H1 (cell line): ENCODE data around the gene ETV4. TPM values are rescaled to one million over a fixed set of nuclear protein-coding genes. Genes with fewer than 3 reads are reported as not detected.
A peak's percentile ranks its signal among the peaks of the same experiment; 100 is the strongest.

Experiments
- CTCF ChIA-PET: fragments of 300-600 bp; sonication (Branson Sonifier 250); formaldehyde crosslinking; loops from one replicate; lab custom pipeline; 2021; ENCODE audit not compliant: partially characterized antibody; lab: Charles Lee
- POLR2A ChIA-PET: fragments of 300-600 bp; sonication (Branson Sonifier 250); formaldehyde crosslinking; loops from one replicate; lab custom pipeline; 2021; ENCODE audit warnings: inconsistent platforms; ENCODE audit not compliant: partially characterized antibody; lab: Charles Lee
- DNase-seq, 2 experiments: peaks; one replicate each; pipeline versions ENCODE4 v3.0.0 to v3.0.0-alpha.2; 2010 to 2022; ENCODE audit warnings: low spot score in 2 of 2, low read depth in 1 of 2, mixed read lengths in 1 of 2
- FAIRE-seq: peaks from 2 replicates; lab custom pipeline; 2011; peaks lifted over from hg19 to GRCh38; lab: Jason Lieb, UNC
- H2AFZ ChIP-seq: 2 replicates; pipeline ENCODE4 v1.8.1; 2012; ENCODE audit warnings: low read length, inconsistent platforms
- H2AK5ac ChIP-seq: 2 replicates; pipeline ENCODE4 v1.6.1; 2013; ENCODE audit warnings: low read depth, low read length
- H2BK120ac ChIP-seq: replicated peaks from 2 replicates; pipeline ENCODE3; 2013; ENCODE audit warnings: low read depth, low read length, inconsistent platforms
- H2BK12ac ChIP-seq: 2 replicates; pipeline ENCODE4 v1.6.1; 2013; ENCODE audit warnings: low read depth, low read length
- H2BK15ac ChIP-seq: 2 replicates; pipeline ENCODE4 v1.6.1; 2013; ENCODE audit warnings: low read length
- H2BK20ac ChIP-seq: 2 replicates; pipeline ENCODE4 v1.6.1; 2013; ENCODE audit warnings: low read length
- H2BK5ac ChIP-seq: 2 replicates; pipeline ENCODE4 v1.6.1; 2013; ENCODE audit warnings: low read depth, low read length
- H3K14ac ChIP-seq: 2 replicates; pipeline ENCODE4 v1.6.1; 2013; ENCODE audit warnings: inconsistent platforms; ENCODE audit not compliant: insufficient read length
- H3K18ac ChIP-seq: 2 replicates; pipeline ENCODE4 v1.6.1; 2013; ENCODE audit warnings: low read length; ENCODE audit errors: extremely low read depth
- H3K23ac ChIP-seq: 2 replicates; pipeline ENCODE4 v1.6.1; 2013; ENCODE audit warnings: inconsistent platforms; ENCODE audit not compliant: insufficient read length
- H3K23me2 ChIP-seq: 2 replicates; pipeline ENCODE4 v1.6.1; 2013; ENCODE audit warnings: low read depth, low read length
- H3K27ac ChIP-seq: 2 replicates; pipeline ENCODE4 v1.6.1; 2011; ENCODE audit warnings: low read depth, low read length, inconsistent platforms
- H3K27me3 ChIP-seq, 4 experiments: replicated peaks in 1 of 4; 1 replicate in 1 of 4; 2 replicates in 3 of 4; pipeline versions ENCODE4 v1.6.1 to v1.8.1; 2011 to 2013; ENCODE audit warnings: low read length in 3 of 4, mild to moderate bottlenecking in 3 of 4, inconsistent platforms in 2 of 4, mixed read lengths in 2 of 4, moderate library complexity in 1 of 4; ENCODE audit not compliant: control insufficient read depth in 3 of 4, insufficient read depth in 3 of 4; ENCODE audit errors: extremely low read depth in 1 of 4
- H3K36me3 ChIP-seq, 4 experiments: 2 replicates each; pipeline versions ENCODE4 v1.6.1 to v1.8.1; 2011 to 2013; ENCODE audit warnings: mild to moderate bottlenecking in 4 of 4, low read length in 3 of 4, moderate library complexity in 2 of 4, control low read depth in 1 of 4, inconsistent platforms in 1 of 4; ENCODE audit not compliant: insufficient read depth in 4 of 4, control insufficient read depth in 2 of 4
- H3K4ac ChIP-seq: replicated peaks from 2 replicates; pipeline ENCODE3; 2013; ENCODE audit warnings: low read length, low read depth, mixed read lengths, inconsistent platforms; ENCODE audit not compliant: insufficient read length
- H3K4me1 ChIP-seq, 4 experiments: replicated peaks in 1 of 4; 1 replicate in 1 of 4; 2 replicates in 3 of 4; pipeline versions ENCODE4 v1.6.1 to v1.8.1; 2011 to 2013; ENCODE audit warnings: low read length in 3 of 4, inconsistent platforms in 2 of 4, mixed read lengths in 1 of 4; ENCODE audit not compliant: insufficient read depth in 4 of 4, control insufficient read depth in 3 of 4
- H3K4me2 ChIP-seq, 2 experiments: 2 replicates each; pipeline versions ENCODE4 v1.6.1 to v1.8.1; 2011 to 2013; ENCODE audit warnings: low read depth in 2 of 2, low read length in 2 of 2, control low read depth in 1 of 2, inconsistent platforms in 1 of 2, mild to moderate bottlenecking in 1 of 2; ENCODE audit not compliant: insufficient read depth in 1 of 2
- H3K4me3 ChIP-seq, 4 experiments: fragments of 200-600, 300-600 bp in 1 of 4; sonication (generic), shearing (Covaris generic), sonication (Bioruptor Twin) in 1 of 4; 2 replicates each; pipeline versions ENCODE4 v1.5.1 to v1.8.1; 2011 to 2016; ENCODE audit warnings: low read length in 4 of 4, low read depth in 3 of 4, control low read depth in 2 of 4, inconsistent platforms in 2 of 4, mild to moderate bottlenecking in 2 of 4, mixed read lengths in 1 of 4, moderate library complexity in 1 of 4; ENCODE audit not compliant: insufficient read depth in 2 of 4; ENCODE audit errors: extremely low read depth in 1 of 4
- H3K56ac ChIP-seq: replicated peaks from 2 replicates; pipeline ENCODE3; 2013; ENCODE audit warnings: low read depth, mild to moderate bottlenecking, mixed read lengths, low read length, inconsistent platforms; ENCODE audit not compliant: insufficient read length
- H3K79me1 ChIP-seq: 2 replicates; pipeline ENCODE4 v1.6.1; 2013; ENCODE audit warnings: low read depth, low read length, control low read depth
- H3K79me2 ChIP-seq, 2 experiments: 2 replicates each; pipeline versions ENCODE4 v1.6.1 to v1.8.1; 2012 to 2013; ENCODE audit warnings: low read length in 2 of 2, mild to moderate bottlenecking in 2 of 2, inconsistent platforms in 1 of 2; ENCODE audit not compliant: insufficient read depth in 2 of 2, control insufficient read depth in 1 of 2
- H3K9ac ChIP-seq, 4 experiments: replicated peaks in 1 of 4; 1 replicate in 1 of 4; 2 replicates in 3 of 4; pipeline versions ENCODE4 v1.6.1 to v1.8.1; 2011 to 2013; ENCODE audit warnings: low read depth in 3 of 4, low read length in 3 of 4, control low read depth in 2 of 4, mild to moderate bottlenecking in 2 of 4, moderate library complexity in 2 of 4, inconsistent platforms in 1 of 4; ENCODE audit errors: extremely low read depth in 1 of 4
- H3K9me3 ChIP-seq, 2 experiments: 2 replicates each; pipeline versions ENCODE4 v1.6.1 to v1.8.1; 2012 to 2013; ENCODE audit warnings: mild to moderate bottlenecking in 2 of 2, moderate library complexity in 2 of 2, control low read depth in 1 of 2, inconsistent platforms in 1 of 2, low read depth in 1 of 2, low read length in 1 of 2, mixed read lengths in 1 of 2; ENCODE audit not compliant: insufficient read depth in 2 of 2
- H4K20me1 ChIP-seq, 2 experiments: replicated peaks in 1 of 2; 2 replicates each; pipeline versions ENCODE3 to v1.8.1; 2011 to 2013; ENCODE audit warnings: inconsistent platforms in 2 of 2, low read length in 2 of 2, mild to moderate bottlenecking in 1 of 2; ENCODE audit not compliant: insufficient read depth in 2 of 2, control insufficient read depth in 1 of 2
- H4K5ac ChIP-seq: 2 replicates; pipeline ENCODE4 v1.6.1; 2013; ENCODE audit warnings: low read length, low read depth, mixed read lengths, inconsistent platforms; ENCODE audit not compliant: insufficient read length
- H4K8ac ChIP-seq: 2 replicates; pipeline ENCODE4 v1.8.0; 2013; ENCODE audit warnings: mild to moderate bottlenecking, moderate library complexity, low read length, inconsistent platforms; ENCODE audit not compliant: insufficient read depth; ENCODE audit errors: extremely low read depth
- H4K91ac ChIP-seq: replicated peaks from 2 replicates; pipeline ENCODE3; 2013; ENCODE audit warnings: low read length, mixed read lengths, inconsistent platforms; ENCODE audit not compliant: insufficient read length
- BRCA1 ChIP-seq: IDR thresholded peaks from 2 replicates; pipeline ENCODE4 v1.6.1; 2012; ENCODE audit warnings: low read depth, low read length, improper control_type of control experiment
- CREB1 ChIP-seq: IDR thresholded peaks from 2 replicates; pipeline ENCODE4 v1.6.1; 2012; ENCODE audit warnings: inconsistent platforms
- FOSL1 ChIP-seq: IDR thresholded peaks from 2 replicates; pipeline ENCODE4 v1.6.1; 2011; ENCODE audit warnings: mild to moderate bottlenecking, low read depth, low read length, moderate library complexity; ENCODE audit not compliant: insufficient read depth
- WGBS, 2 experiments: shearing (Covaris generic) in 1 of 2; methylation state at CpG; one replicate each; pipeline versions ENCODE4 v1.1.6 to v1.1.7; 2013 to 2015; ENCODE audit warnings: low lambda C conversion rate in 2 of 2, mixed read lengths in 2 of 2, inconsistent platforms in 1 of 2, low coverage in 1 of 2, missing lambda C conversion rate in 1 of 2; ENCODE audit not compliant: insufficient replicate concordance in 2 of 2, insufficient coverage in 1 of 2, insufficient read length in 1 of 2; ENCODE audit errors: extremely low coverage in 1 of 2, missing lambda C conversion rate in 1 of 2; 5-methylcytosine and 5-hydroxymethylcytosine counted together
- polyA plus RNA-seq, 7 experiments: library from polyadenylated mRNA; depleted of rRNA in 3 of 7; stranded (reverse) in 5 of 7; unstranded in 2 of 7; fragments of >200 nt in 5 of 7; fragments of 200-250 nt in 2 of 7; gene quantifications; 1 replicate in 5 of 7; 2 replicates in 1 of 7; 4 replicates in 1 of 7; pipeline versions ENCODE4 v1.2.1 to v1.2.3, GENCODE V29; 2011 to 2013; ENCODE audit warnings: missing spikeins in 2 of 7, mixed read lengths in 2 of 7
- total RNA-seq: library from RNA; stranded (reverse); fragmentation: NEBNext Ultra II Directional; extraction: Animal tissue kit (Norgen Biotek cat#: 25700); gene quantifications from 2 replicates; pipeline ENCODE4 v1.2.1, GENCODE V29; 2021

The ETV4 gene
- total and polyA plus RNA-seq, 2 of the 8 experiments (the other 6 are each of a cell fraction or from before 2014, with no cell fraction given) = 75.2 to 143 TPM

- POLR2A ChIA-PET = interaction anchor here (1.8 to 2.2 kb wide), 2 partner anchors 29 to 47 kb away, joined by 6 to 7 read pairs; partner anchors contain the start of gene ETV4
Measured at GRCh38 chr17:43574896-43575525, 28.9 kb upstream of the ETV4 start.

More at GRCh38 chr17:43574896-43575525, 28.9 kb upstream of the ETV4 start:
- no peaks in the 10 kb centered on the region for H3K79me2 ChIP-seq
- H3K9ac ChIP-seq = no peak overlapping the region
- no peak overlapping the region for H3K23ac ChIP-seq
- H3K4me3 ChIP-seq = no peak overlapping the region
- no peak overlapping the region for H3K27ac ChIP-seq
- H3K4me1 ChIP-seq = peaks cover 6 to 21% (median 13%) of the 10 kb centered on the region in 4 experiments; a peak in 5 of 7 replicates
- H3K27me3 ChIP-seq = no peaks in the 10 kb centered on the region
- H4K5ac ChIP-seq = no peak overlapping the region
- H2AK5ac ChIP-seq = no peak overlapping the region
- H2BK12ac ChIP-seq = 0 out of 2 replicates have a peak overlapping the region, but pooled peaks have one; percentile 29
- H4K8ac ChIP-seq = no peak overlapping the region
- no peak overlapping the region for H3K14ac ChIP-seq
- no peaks in the 10 kb centered on the region for H3K79me1 ChIP-seq
- no peak overlapping the region for H3K4ac ChIP-seq
- no peak overlapping the region for H3K56ac ChIP-seq
- H3K23me2 ChIP-seq = no peaks in the 10 kb centered on the region; the same call in 1 of the 2 replicates
- H2BK15ac ChIP-seq = peak overlapping the region; percentile 89; the same call in 1 of the 2 replicates
- CTCF ChIA-PET = interaction anchor here (0.6 to 12.3 kb wide), 13 partner anchors 8 to 186 kb away, joined by 3 to 220 read pairs (median 4); partner anchors contain the start of gene SOST
- no peak overlapping the region for H3K18ac ChIP-seq
- H3K9me3 ChIP-seq = no peaks in the 10 kb centered on the region
- WGBS, 2 experiments = 72% methylated on average over 5 of the region's 5 CpGs; no CpG with 5 or more reads in 1 of the 2 experiments
- H2BK5ac ChIP-seq = 0 out of 2 replicates have a peak overlapping the region, but pooled peaks have one; percentile 12
- TF ChIP-seq FOSL1 (no peak), CREB1 (no peak), BRCA1 (no peak)
- H3K4me2 ChIP-seq = no peak overlapping the region
- no peak for DNase-seq
- no peaks in the 10 kb centered on the region for H3K36me3 ChIP-seq
- H4K91ac ChIP-seq = no peak overlapping the region
- 0 out of 2 replicates have a peak overlapping the region, but pooled peaks have one; percentile 64 for H2BK20ac ChIP-seq
- no peaks in the 10 kb centered on the region for H4K20me1 ChIP-seq
- no peak overlapping the region for H2BK120ac ChIP-seq
- H2AFZ ChIP-seq = no peak overlapping the region
- no peak for FAIRE-seq
